HG03139 (cell line): ENCODE data around the gene PIBF1.
A peak's percentile ranks its signal among the peaks of the same experiment; 100 is the strongest.
"Not testable (repeated sequence)": the region's sequence is repeated elsewhere in the genome, so short reads cannot be mapped to it uniquely, and the experiment has no call there.

ENCODE experiments used
- ATAC-seq: cut with Tn5 transposase; IDR thresholded peaks from one replicate; pipeline ENCODE4 v1.9.1; 2021; ENCODE audit not compliant: unreplicated experiment

Gene PIBF1, protein sequence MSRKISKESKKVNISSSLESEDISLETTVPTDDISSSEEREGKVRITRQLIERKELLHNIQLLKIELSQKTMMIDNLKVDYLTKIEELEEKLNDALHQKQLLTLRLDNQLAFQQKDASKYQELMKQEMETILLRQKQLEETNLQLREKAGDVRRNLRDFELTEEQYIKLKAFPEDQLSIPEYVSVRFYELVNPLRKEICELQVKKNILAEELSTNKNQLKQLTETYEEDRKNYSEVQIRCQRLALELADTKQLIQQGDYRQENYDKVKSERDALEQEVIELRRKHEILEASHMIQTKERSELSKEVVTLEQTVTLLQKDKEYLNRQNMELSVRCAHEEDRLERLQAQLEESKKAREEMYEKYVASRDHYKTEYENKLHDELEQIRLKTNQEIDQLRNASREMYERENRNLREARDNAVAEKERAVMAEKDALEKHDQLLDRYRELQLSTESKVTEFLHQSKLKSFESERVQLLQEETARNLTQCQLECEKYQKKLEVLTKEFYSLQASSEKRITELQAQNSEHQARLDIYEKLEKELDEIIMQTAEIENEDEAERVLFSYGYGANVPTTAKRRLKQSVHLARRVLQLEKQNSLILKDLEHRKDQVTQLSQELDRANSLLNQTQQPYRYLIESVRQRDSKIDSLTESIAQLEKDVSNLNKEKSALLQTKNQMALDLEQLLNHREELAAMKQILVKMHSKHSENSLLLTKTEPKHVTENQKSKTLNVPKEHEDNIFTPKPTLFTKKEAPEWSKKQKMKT

GRCh38 chr13:72781451-72782439 lies at the start of gene PIBF1, which contains the start of gene DIS3:
PIBF1 (plus strand) TSS chr13:72782133; CDS start chr13:72783470, 1,337 bp downstream.
DIS3 (minus strand) TSS chr13:72781900; CDS start chr13:72781832, 68 bp downstream.
- ATAC-seq: peak; percentile 98

GRCh38 chr13:72737033-72737432 lies 44.9 kb upstream of the PIBF1 start:
- ATAC-seq: no peak

DNA sequence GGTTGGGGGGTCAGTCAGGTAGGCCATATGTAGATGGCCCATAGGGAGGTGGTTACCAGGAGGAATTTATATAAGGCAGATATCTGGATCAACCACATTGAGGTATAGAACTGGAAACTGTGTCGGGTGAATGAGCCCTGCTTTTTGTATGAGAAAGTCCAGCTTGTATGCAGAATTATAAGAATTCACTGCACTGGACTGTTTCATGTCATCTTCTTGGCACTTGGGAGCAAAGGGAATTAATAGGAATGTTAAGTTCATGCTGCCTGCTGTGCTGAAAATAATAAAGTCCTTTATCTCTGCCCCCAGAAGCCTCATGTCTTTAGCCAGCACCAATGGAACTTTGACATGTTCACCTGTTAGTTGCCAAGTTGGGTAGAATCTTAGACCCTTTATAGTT lies 41.9 kb upstream of the PIBF1 start:
- no peak for ATAC-seq

GRCh38 chr13:72745260-72745659 lies 36.7 kb upstream of the PIBF1 start:
- no peak for ATAC-seq

GRCh38 chr13:72751220-72751619 lies 30.7 kb upstream of the PIBF1 start:
- no peak for ATAC-seq

- no peak for ATAC-seq
These were observed 27.8 kb upstream of the PIBF1 start for GRCh38 chr13:72754111-72754510.

DNA sequence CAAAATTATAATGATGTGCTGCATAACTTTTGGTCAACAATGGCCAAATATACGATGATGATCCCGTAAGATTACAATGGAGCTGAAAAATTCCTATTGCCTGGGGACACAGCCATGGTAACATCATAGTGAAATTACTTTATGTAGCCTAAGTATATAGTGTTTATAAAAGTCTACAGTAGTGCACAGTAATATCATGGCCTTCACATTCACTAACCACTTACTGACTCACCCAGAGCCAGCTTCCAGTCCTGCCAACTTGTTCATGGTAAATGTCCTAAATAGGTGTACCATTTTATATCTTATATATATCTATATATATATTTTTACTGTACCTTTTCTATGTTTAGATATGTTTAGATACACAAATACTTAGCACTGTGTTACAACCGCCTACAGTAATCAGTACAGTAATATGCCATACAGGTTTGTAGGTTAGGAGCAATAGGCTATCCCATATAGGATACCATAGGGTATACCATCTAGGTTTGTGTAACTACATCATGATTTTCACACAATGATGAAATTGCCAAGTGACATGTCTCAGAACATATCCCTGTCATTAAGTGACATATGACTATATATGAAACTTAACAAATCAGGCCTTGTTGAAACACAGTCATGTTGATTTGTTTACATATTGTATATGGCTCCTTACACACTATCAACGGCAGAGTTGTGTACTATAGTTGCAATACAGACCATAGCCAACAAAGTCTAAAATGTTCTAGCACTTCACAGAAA lies 24.0 kb upstream of the PIBF1 start:
- ATAC-seq: no peak

- ATAC-seq: no peak
These were observed 21.7 kb upstream of the PIBF1 start for GRCh38 chr13:72760189-72760588.

GRCh38 chr13:72763411-72763810 lies 18.5 kb upstream of the PIBF1 start:
- ATAC-seq: no peak

- ATAC-seq: no peak
These were observed 7.9 kb upstream of the PIBF1 start for GRCh38 chr13:72774019-72774418.

- ATAC-seq: no peak
These were observed 784 bp downstream of the PIBF1 start for GRCh38 chr13:72782717-72783116.

DNA sequence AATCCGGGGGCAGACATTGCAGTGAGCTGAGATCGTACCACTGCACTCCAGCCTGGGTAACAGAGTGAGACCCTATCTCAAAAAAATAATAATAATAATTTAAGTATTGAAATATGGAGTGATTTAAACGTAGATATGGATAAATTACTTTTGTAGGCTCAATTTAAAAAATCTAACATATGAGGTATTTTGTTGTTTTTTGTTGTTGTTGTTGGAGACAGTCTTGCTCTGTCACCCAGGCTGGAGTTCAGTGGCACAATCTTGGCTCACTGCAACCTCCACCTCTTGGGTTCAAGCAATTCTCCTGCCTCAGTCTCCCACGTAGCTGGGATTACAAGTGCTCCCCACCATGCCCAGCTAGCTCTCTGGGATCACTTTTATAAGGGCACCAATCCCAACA lies 2.7 kb downstream of the PIBF1 start:
- not testable (repeated sequence) for ATAC-seq

GRCh38 chr13:72788831-72789230 lies 6.9 kb downstream of the PIBF1 start:
- ATAC-seq: no peak

DNA sequence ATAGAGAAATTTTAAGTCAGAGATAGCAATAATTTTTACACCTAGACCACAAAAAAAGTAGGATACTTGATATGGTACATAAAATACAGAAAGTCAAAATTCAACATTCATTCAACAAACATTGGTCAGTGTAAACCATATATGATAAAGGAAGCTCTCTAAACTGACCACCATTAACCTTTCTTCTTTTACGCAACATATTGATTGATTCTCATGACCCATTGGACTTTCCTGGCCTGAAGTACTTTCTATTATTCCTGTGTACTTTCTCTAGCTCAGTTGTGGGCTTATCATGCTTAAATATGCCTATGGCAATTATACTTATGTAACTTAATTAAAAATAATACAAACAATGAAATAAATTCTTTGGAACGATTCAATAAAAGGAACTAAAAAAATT lies 10.7 kb downstream of the PIBF1 start:
- ATAC-seq: no peak

DNA sequence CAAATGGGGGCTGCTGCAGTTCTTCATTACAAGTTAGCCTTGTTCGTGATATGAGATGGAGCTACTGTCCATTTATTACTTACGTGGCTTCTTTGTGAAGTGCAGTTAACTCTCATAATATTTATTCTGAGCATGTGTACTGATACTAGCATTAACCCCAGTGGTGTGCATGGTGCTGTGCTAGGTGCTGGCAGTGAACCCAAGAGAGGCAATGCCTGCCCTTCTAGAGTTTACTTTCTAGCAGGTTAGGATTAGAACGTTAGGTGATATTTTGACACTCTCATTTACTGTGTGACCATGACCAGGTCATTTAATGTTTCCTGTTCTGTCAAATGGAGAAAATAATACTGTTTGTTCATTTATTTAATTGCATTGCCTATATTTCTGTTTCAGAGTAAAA lies 16.9 kb downstream of the PIBF1 start:
- ATAC-seq: no peak

DNA sequence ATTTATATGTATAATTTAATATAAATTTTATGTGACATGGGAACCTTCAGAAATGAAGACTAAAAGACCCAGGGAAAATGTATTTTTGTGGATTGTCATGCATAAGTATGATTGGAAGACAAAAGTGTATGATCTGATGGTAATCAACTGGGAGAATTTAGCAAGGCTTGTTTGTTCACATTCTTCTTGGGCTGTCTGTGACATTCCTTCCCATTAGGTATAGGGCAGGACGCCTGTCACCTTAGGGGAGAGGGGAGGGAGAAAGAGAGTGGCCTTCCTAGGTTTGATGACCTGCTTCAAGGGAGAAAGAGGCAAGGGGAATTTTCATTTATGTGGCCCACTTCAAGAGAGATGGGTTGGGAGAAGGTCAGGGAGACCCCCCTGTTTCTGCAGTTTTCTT lies 22.4 kb downstream of the PIBF1 start:
- no peak for ATAC-seq

- no peak for ATAC-seq
These were observed 23.9 kb downstream of the PIBF1 start for GRCh38 chr13:72805676-72806346.

- ATAC-seq: not testable (repeated sequence)
These were observed 24.6 kb downstream of the PIBF1 start for GRCh38 chr13:72806514-72806913.

GRCh38 chr13:72808917-72809500 lies 27.1 kb downstream of the PIBF1 start:
- no peak for ATAC-seq
